ENCODE results near the gene HPSE. TPM values are rescaled to one million over a fixed set of nuclear protein-coding genes. Genes with fewer than 3 reads are reported as not detected.

The HPSE gene
- total RNA-seq, 4 donors from 2014 or later = 4.8 to 10.6 (median 9.3) TPM

GRCh38 chr4:83339573-83339972 lies 4.9 kb upstream of the HPSE start:
- H3K4me1 ChIP-seq = peaks cover 10% of the 10 kb centered on the region
- 97% methylated on average over 6 of the region's 6 CpGs for WGBS
- no peaks in the 10 kb centered on the region for H3K9me3 ChIP-seq

GRCh38 chr4:83335701-83336100 lies 1.1 kb upstream of the HPSE start:
- Histone ChIP-seq H3K4me3 (peak overlapping the region; percentile 56), H3K9me3 (no peaks in the 10 kb centered on the region), H3K4me1 (peaks cover 17% of the 10 kb centered on the region), H3K27me3 (peaks cover 7% of the 10 kb centered on the region), H3K27ac (no peak overlapping the region), H3K36me3 (no peaks in the 10 kb centered on the region)
- no peak for TF ChIP-seq EP300 (IDR thresholded peaks at IDR 0.05)
- no peak for TF ChIP-seq POLR2AphosphoS5 (IDR thresholded peaks at IDR 0.05)
- no peak for TF ChIP-seq CTCF (IDR thresholded peaks at IDR 0.05)
- no peak for TF ChIP-seq POLR2A (IDR thresholded peaks at IDR 0.05)
- WGBS = 22% methylated on average over 6 of the region's 6 CpGs
- no peak for DNase-seq (ENCODE audit: low spot score in 2 of 2)

More at GRCh38 chr4:83339573-83339972, 4.9 kb upstream of the HPSE start:
- no peak overlapping the region for H3K27ac ChIP-seq
- H3K4me3 ChIP-seq = no peak overlapping the region
- no peak for DNase-seq (ENCODE audit: low spot score in 2 of 2)
- H3K27me3 ChIP-seq = peaks cover under 1% of the 10 kb centered on the region
- H3K36me3 ChIP-seq = no peaks in the 10 kb centered on the region
- TF ChIP-seq POLR2A (IDR thresholded peaks at IDR 0.05) = no peak

GRCh38 chr4:83331956-83332355 lies 2.7 kb downstream of the HPSE start:
- H3K4me1 ChIP-seq = peaks cover 17% of the 10 kb centered on the region
- no peak for DNase-seq (ENCODE audit: low spot score in 2 of 2)
- no peak overlapping the region for H3K27ac ChIP-seq
- H3K36me3 ChIP-seq = no peaks in the 10 kb centered on the region
- peaks cover 7% of the 10 kb centered on the region for H3K27me3 ChIP-seq
- no peak overlapping the region for H3K4me3 ChIP-seq
- no peak for TF ChIP-seq POLR2AphosphoS5 (IDR thresholded peaks at IDR 0.05)
- TF ChIP-seq EP300 (IDR thresholded peaks at IDR 0.05) = no peak
- no peak for TF ChIP-seq CTCF (IDR thresholded peaks at IDR 0.05)
- TF ChIP-seq POLR2A (IDR thresholded peaks at IDR 0.05) = no peak
- 60% methylated on average over 3 of the region's 3 CpGs for WGBS
- no peaks in the 10 kb centered on the region for H3K9me3 ChIP-seq

GRCh38 chr4:83329521-83330110 lies 5.0 kb downstream of the HPSE start:
- Histone ChIP-seq H3K27me3 (peaks cover 6% of the 10 kb centered on the region), H3K36me3 (no peaks in the 10 kb centered on the region), H3K27ac (no peak overlapping the region), H3K9me3 (no peaks in the 10 kb centered on the region), H3K4me1 (peaks cover 7% of the 10 kb centered on the region), H3K4me3 (no peak overlapping the region)
- WGBS = 41% methylated on average over 5 of the region's 5 CpGs
- TF ChIP-seq POLR2A (IDR thresholded peaks at IDR 0.05) = no peak
- no peak for TF ChIP-seq POLR2AphosphoS5 (IDR thresholded peaks at IDR 0.05)
- TF ChIP-seq EP300 (IDR thresholded peaks at IDR 0.05) = no peak
- TF ChIP-seq CTCF (IDR thresholded peaks at IDR 0.05) = no peak
- DNase-seq (ENCODE audit: low spot score in 2 of 2) = no peak

- no peak for TF ChIP-seq POLR2AphosphoS5 (IDR thresholded peaks at IDR 0.05)
- no peak for TF ChIP-seq EP300 (IDR thresholded peaks at IDR 0.05)
- TF ChIP-seq CTCF (IDR thresholded peaks at IDR 0.05) = no peak
- TF ChIP-seq POLR2A (IDR thresholded peaks at IDR 0.05) = no peak
- Histone ChIP-seq H3K27ac (no peak overlapping the region), H3K9me3 (no peaks in the 10 kb centered on the region), H3K4me3 (no peak overlapping the region), H3K27me3 (no peaks in the 10 kb centered on the region), H3K36me3 (no peaks in the 10 kb centered on the region), H3K4me1 (no peaks in the 10 kb centered on the region)
- WGBS = 54% methylated on average over 7 of the region's 7 CpGs
- DNase-seq (ENCODE audit: low spot score in 2 of 2) = no peak
Measured at GRCh38 chr4:83328521-83329187, 6.0 kb downstream of the HPSE start.
